Caki2 (cell line): ENCODE measurements around the gene SPOCK3. TPM values are rescaled to one million over a fixed set of nuclear protein-coding genes. Genes with fewer than 3 reads are reported as not detected.
"Not testable (repeated sequence)": the region's sequence is repeated elsewhere in the genome, so short reads cannot be mapped to it uniquely, and the experiment has no call there.

Source experiments
- DNase-seq: peaks from one replicate; pipeline ENCODE4 v3.0.0-alpha.2; 2015; ENCODE audit warnings: low read depth
- in situ Hi-C: cut with HindIII; loops from 2 replicates; pipeline ENCODE4 v1.10.0; 2016; ENCODE audit warnings: low sequenced_read_pairs, low pct_unique_long_range_greater_than_20kb, mixed read lengths
- total RNA-seq: library from RNA; depleted of rRNA; stranded (reverse); fragments of >200 nt; shearing (Covaris generic); gene quantifications from 2 replicates; pipeline ENCODE4 v1.2.3, GENCODE V29; 2014; ENCODE audit warnings: low replicate concordance

SPOCK3 gene
- total RNA-seq, 1 experiment from 2014 or later = 1.7 TPM

DNA sequence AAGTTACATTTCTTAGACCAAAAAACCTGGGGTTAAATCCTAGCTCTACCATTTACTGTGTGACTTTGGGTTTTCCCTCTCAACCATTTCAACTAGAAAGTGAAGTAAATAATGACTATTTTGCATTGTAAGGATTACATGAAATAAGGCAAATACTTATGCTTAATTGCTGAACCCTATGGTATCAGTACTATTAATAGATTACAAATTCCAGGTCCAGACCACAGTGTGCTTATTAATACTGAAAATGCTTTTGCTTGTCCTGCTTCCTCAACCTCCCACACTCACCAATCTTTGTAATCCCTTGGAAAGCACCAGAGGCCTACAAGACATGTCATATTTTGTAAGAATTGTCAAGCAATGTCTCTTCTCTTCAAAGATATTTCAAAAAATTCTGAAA, 456.5 kb downstream of the SPOCK3 start:
- in situ Hi-C loops = no loop called here
- DNase-seq = no peak

GRCh38 chr4:166763018-166763417, 471.3 kb downstream of the SPOCK3 start:
- DNase-seq = no peak
- in situ Hi-C loops = no loop called here

DNA sequence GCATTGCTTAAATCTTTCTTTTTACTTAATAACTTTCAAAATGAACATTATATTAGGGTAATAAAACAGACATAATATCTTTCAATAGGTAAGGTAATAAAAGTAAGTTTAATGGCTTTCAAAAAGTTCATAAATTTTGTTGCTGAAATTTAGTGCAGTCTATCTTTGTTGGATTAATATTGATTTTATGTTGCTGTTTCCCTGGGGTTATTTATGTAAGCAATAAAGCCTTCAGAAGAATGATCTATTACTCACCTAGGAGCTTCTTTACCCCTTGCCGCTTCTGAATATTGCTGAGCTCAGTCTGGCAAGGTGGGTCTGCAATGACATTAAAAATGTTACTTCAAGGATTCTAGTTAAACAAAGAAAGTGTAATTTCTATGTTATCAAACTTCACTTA, 492.6 kb downstream of the SPOCK3 start:
- in situ Hi-C loops = no loop called here
- DNase-seq = no peak

- in situ Hi-C loops, DNase-seq: not testable (repeated sequence)
Measured at GRCh38 chr4:166739215-166739614, 495.1 kb downstream of the SPOCK3 start.

GRCh38 chr4:166737430-166737829, 496.9 kb downstream of the SPOCK3 start:
- DNase-seq = no peak
- in situ Hi-C loops = no loop called here

DNA sequence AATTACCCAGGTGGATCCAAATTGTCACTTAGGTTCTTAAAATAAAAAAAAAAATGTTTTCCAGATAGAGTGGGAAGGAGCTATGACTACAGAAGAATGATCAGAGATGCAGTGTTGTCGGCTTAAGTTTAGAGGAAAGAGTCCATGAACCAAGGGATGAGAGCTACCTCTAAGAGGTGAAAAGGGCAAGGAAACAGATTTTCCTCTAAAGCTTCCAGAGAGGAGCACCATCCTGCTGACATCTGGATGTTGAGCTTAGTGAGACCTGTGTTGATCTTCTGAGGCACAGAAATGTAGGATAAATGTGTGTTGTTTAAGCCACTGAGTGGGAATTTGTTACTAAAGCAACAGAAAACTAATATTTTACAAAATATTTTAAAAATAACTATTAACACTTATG, 498.7 kb downstream of the SPOCK3 start:
- DNase-seq = no peak
- in situ Hi-C loops = no loop called here

GRCh38 chr4:166734797-166735196, 499.5 kb downstream of the SPOCK3 start:
- no peak for DNase-seq
- in situ Hi-C loops = no loop called here

GRCh38 chr4:166733686-166734085, 500.6 kb downstream of the SPOCK3 start:
- in situ Hi-C loops = no loop called here
- DNase-seq = no peak

GRCh38 chr4:166726832-166727231, 507.5 kb downstream of the SPOCK3 start:
- DNase-seq = no peak
- in situ Hi-C loops = no loop called here

GRCh38 chr4:166724369-166724768, 509.9 kb downstream of the SPOCK3 start:
- DNase-seq = no peak
- in situ Hi-C loops = no loop called here

DNA sequence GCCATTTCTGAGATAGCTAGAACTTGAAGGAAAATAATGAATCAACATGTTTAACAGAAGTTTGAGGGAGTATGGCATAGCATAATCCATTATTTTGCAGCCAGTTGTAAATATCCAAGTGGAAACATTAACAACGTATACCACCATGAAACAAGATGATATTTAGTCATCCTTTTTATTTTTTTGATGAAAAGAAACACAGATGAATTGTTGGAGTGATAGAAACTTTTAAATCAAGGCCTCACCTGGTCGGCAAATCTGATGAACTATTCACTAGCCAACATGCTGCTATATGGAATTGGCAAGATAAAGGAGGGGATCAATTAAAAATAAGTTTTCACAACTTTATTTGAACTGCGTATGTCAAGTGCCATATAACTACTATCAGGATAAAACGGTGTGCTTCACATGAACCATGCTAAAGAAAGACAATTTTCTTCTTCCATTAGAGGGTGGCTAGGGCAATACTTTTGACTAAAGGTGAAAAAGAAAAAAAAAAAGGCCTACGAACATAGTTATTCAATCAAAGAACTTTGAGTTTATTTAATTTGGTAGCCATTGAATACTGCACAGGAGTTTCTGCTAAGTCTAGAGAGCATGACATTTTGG, 510.7 kb downstream of the SPOCK3 start:
- no peak for DNase-seq
- in situ Hi-C loops = no loop called here

DNA sequence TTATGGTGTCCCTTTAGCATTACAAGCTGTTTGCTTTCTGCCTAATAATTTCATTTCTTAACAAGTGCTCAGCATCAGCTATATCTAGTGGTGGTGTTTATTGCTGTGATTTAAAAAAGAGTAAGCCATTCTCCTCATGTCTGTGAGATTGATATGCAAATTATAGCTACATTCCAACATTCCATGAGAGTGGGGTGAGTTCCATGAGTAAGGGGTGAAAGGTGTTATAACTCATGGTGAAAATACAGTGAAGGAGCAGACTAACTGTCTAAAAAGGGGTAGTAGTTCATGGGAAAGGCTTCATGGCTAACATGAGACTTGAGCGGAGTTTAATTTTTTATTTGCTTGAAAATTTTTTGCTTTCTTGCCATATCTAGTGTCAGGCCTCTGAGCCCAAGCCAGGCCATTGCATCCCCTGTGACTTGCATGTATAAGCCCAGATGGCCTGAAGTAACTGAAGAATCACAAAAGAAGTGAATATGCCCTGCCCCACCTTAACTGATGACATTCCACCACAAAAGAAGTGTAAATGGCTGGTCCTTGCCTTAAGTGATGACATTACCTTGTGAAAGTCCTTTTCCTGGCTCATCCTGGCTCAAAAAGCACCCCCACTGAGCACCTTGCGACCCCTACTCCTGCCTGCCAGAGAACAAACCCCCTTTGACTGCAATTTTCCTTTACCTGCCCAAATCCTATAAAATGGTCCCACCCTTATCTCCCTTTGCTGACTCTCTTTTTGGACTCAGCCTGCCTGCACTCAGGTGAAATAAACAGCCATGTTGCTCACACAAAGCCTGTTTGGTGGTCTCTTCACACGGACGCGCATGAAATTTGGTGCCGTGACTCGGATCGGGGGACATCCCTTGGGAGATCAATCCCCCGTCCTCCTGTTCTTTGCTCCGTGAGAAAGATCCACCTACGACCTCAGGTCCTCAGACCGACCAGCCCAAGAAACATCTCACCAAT, 518.3 kb downstream of the SPOCK3 start:
- in situ Hi-C loops, DNase-seq: not testable (repeated sequence)

DNA sequence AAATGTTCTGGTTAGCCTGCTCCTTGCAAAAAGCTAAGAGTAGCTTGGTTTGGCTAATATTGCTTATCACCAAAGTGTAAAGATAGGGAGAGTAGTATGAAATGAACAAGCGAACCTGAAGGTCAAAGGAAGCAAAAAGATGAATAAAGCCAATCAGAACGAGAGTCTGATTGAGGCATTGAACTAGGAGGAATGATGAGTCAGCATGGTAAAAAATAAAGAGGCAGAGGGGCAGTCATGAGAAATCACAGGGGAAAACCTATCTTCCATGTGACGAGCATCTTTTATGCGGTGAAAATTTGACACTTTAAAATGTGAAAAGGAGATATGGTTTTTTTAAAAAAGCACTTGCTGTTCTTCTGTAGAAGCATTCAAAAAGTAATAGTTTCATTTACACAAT, 533.7 kb downstream of the SPOCK3 start:
- no peak for DNase-seq
- in situ Hi-C loops = no loop called here

DNA sequence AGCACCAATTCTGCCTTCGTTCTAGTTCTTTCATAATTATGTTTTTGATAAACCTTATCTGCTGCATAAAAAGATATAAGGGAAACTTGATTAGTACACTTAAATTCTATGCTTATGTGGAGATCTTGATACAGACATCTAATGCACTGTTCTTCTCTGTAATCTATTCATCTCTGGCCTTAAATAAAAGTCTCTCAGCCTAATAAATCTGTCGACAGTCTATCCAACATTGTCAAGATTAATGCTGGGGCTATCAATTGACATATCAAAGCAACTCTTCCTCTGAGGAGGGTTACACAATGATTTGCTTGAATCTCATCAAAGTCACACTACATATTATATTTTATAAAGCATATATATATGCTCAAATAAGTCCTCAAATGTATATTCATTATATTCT, 545.5 kb downstream of the SPOCK3 start:
- no peak for DNase-seq
- in situ Hi-C loops = no loop called here

DNA sequence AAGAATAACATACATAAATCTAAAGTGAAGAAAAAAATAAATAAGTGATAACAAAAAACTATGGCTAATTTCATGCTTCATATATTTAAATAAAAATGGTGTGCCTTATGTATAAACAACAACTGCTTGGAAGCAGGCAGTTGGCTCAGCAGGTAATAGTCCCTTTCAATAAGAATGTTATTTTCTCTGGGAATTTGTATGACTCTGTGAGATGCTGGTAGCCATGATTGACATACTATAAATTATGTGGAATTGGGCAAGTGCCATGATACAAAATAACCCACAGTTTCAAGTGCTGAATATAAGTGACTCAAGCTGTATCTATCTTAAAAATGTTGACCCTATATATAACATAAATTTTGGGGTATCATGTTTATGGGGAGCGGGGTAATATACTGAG, 546.5 kb downstream of the SPOCK3 start:
- in situ Hi-C loops = no loop called here
- DNase-seq = no peak
